PFSK-1 (cell line): ENCODE measurements around the gene SPRYD7.

Source experiments
- FOXP2 ChIP-seq: optimal IDR thresholded peaks from 2 replicates; pipeline ENCODE3; 2011; ENCODE audit warnings: borderline replicate concordance, control low read depth, inconsistent platforms; ENCODE audit not compliant: insufficient read depth; ENCODE audit errors: extremely low read length, extremely low read depth
- POLR2AphosphoS5 ChIP-seq: IDR thresholded peaks from 2 replicates; pipeline ENCODE4 v1.6.1; 2012; ENCODE audit warnings: low read depth, mild to moderate bottlenecking, control low read depth, low read length, moderate library complexity
- REST ChIP-seq, 2 experiments: IDR thresholded peaks; 2 replicates each; pipeline versions ENCODE4 v1.6.1 to v1.8.0; 2011 to 2012; ENCODE audit warnings: low read depth in 2 of 2, low read length in 2 of 2, control low read depth in 1 of 2, inconsistent platforms in 1 of 2, mild to moderate bottlenecking in 1 of 2, moderate library complexity in 1 of 2; ENCODE audit not compliant: insufficient read depth in 1 of 2
- SIN3A ChIP-seq: IDR thresholded peaks from 2 replicates; pipeline ENCODE4 v1.6.1; 2012; ENCODE audit warnings: mild to moderate bottlenecking, low read length, moderate library complexity, borderline replicate concordance; ENCODE audit not compliant: insufficient read depth
- TAF1 ChIP-seq: IDR thresholded peaks from 2 replicates; pipeline ENCODE4 v1.6.1; 2012; ENCODE audit warnings: low read length, control low read depth, borderline replicate concordance; ENCODE audit not compliant: insufficient read depth

GRCh38 chr13:49977992-49978391 is 41.9 kb upstream of the SPRYD7 start:
- TF ChIP-seq POLR2AphosphoS5 (no peak), REST (IDR thresholded peaks at IDR 0.05; ENCODE audit: insufficient read depth in 1 of 2, low read depth in 2 of 2, low read length in 2 of 2) (no peak), SIN3A (no peak), FOXP2 (no peak), TAF1 (no peak)
